Right lung (tissue), 5 donors: Measurements from ENCODE around the gene COL3A1. TPM values are rescaled to one million over a fixed set of nuclear protein-coding genes. Genes with fewer than 3 reads are reported as not detected.
A peak's percentile ranks its signal among the peaks of the same experiment; 100 is the strongest.

Source experiments
- DNase-seq, 2 donors: peaks; one replicate each; pipeline ENCODE4 v3.0.0-alpha.2; 2013
- polyA plus RNA-seq, 5 donors: library from polyadenylated mRNA; unstranded; fragments of 120-200 nt; gene quantifications; one replicate each; pipeline versions ENCODE4 v1.2.1 to v1.2.3, GENCODE V29; 2013; ENCODE audit warnings: inconsistent platforms in 1 of 5, low replicate concordance in 1 of 5; ENCODE audit not compliant: insufficient read length in 5 of 5, insufficient read depth in 1 of 5

The COL3A1 gene
- polyA plus RNA-seq, 5 donors: 1,130 to 1,386 (median 1,297) TPM

DNA sequence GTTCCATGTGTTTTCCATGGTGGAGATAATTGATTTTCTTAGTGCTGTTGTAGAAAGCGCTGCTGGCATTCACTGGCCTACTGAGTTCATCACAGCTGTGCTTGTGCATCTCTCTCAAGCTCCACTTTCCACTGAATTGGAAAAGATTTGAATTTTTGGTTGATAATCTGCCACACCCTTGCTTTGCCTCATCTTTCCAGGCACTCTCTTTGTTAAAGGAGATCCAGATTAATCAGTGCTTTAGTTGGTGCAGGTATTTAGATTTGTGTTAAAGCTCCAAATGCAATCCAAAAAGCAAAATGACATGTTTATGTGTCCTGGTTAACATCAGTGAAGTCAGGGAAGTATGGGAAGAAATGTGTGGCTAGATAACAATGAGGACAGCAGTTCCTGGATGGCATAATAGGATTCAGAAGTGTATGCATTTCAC, 2.7 kb upstream of the COL3A1 start:
- no peak for DNase-seq

DNA sequence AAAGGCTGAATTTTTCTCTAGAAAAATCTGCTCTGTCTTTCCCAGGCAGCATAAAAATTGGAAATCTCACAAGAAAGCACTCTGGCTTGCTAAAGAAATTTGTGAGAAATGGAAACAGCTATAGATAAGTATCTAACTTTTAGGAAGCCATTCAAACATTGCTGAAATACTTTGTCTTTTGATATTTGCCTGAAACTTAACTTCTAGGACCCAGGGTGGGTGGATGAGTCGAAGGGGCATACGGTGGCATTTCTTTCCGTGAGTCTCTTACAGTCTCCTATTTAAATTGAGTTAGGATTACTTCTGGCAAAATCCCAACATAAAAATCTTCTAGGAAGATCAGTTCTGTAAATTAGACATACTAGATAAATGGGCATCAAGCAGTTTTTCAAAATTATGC, 532 bp upstream of the COL3A1 start:
- DNase-seq: no peak

DNA sequence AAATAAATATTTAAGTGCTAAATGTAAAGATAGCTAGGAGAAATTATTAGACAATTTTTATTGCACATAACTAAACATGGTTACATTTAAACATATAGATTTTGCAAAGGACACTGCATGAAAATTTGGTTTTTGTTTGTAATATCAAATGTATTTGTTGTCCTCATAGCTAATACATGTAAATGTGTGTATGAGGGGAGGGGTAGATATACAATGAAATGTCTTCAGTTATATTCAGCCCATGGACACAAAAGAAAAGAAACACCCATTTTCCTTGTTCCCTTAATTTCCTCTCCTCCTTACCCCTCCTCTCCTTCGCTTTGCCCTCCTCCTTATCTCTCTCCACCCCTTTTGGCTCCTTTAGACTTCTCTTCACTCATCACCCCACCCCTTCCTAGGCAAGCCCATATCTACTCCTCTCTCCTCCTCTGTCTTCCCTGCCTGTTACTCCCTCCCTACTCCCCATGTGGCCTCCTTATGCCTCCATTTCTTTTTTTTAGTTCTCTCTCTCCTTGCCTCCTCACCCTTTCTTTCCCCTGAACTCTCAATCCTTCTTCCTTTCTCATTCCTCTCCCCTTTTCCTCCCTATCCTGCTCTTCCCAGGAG, 1.4 kb downstream of the COL3A1 start:
- peak; percentile 80 to 87 for DNase-seq

DNA sequence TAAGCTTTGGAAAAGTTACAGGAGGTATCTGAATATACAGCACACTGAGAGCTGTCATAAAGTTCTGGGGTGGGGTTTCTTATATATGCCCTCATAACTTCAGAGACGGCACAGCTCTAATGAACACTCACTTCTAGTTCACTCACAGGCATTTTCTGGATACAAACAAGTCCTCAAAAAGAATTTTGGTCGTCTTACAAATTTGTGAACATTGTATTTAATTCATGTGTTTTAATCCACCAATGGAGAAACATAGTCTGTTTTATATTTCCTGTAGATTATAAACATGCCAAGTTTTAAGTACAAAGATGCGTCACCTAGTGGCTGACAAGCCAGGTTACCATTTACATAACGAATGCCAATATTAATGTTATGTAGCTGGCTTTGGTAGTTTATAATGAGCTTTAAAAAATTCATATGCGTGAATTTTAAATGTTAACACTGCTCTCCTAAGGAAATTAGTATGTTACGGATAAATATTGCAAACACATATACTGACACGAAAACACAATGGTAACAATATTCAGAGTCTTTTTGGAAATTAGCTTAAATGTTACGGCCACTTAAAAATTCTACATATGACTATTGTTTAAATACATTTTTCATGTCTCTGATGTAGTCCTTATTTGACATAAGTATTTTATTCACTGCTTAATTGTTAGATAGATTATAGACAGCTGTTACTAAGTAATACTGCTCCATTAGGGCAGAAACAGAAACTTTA, 2.5 kb downstream of the COL3A1 start:
- DNase-seq: no peak

DNA sequence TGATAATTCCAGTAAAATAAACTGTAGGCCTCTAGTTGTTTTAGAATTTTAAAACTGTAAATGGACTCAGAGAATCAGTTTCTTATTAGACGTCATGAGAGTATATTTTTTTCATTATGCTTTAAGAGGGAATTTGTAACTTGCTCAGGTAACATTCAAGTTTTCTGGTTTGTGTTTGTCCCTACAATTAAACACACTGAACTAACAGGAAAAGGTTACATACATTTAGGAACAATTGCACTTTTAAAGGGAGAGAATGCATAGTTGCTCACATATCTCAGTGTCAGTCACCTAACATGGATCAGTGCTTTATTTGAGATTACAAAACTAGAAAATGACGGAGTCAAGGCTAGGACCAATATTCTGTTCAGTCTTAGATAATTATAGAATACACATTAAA, 3.1 kb downstream of the COL3A1 start:
- no peak for DNase-seq

DNA sequence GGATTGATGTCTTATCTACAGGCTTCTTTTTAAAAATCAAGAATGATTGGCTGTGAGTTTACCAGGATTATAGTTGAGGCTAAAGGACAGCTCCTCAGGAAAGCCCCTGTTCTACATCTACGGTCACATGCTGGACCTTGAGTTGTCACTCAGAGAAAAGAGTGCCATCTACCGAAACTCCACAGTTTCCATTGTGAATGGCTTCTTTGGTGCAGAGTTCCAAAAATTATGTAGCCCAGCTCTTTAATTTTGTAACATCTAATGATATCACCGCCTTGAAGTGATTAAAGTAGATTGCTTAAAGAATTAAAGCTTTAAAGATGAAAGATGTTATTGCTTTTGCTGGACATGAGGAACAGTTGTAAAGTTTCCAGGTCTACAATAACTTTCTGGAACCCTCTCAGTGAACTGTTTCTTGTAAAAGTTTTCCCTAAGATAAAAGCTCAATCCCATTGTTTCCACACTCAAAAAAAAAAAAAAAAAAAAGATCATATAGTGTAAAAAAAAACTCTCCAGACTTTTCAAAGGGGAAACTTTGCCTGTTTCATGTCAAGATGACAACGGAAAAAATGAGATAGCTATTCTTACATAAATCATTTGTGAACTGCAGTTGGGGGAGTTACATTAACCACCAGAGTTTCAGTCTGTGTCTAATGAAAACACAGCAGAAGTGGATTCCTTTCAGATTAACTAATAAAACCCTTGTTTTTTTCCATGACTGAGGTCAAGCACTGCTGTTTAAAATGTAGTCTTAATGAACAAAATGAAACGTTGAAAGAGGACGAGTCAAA, 4.3 kb downstream of the COL3A1 start:
- no peak for DNase-seq

DNA sequence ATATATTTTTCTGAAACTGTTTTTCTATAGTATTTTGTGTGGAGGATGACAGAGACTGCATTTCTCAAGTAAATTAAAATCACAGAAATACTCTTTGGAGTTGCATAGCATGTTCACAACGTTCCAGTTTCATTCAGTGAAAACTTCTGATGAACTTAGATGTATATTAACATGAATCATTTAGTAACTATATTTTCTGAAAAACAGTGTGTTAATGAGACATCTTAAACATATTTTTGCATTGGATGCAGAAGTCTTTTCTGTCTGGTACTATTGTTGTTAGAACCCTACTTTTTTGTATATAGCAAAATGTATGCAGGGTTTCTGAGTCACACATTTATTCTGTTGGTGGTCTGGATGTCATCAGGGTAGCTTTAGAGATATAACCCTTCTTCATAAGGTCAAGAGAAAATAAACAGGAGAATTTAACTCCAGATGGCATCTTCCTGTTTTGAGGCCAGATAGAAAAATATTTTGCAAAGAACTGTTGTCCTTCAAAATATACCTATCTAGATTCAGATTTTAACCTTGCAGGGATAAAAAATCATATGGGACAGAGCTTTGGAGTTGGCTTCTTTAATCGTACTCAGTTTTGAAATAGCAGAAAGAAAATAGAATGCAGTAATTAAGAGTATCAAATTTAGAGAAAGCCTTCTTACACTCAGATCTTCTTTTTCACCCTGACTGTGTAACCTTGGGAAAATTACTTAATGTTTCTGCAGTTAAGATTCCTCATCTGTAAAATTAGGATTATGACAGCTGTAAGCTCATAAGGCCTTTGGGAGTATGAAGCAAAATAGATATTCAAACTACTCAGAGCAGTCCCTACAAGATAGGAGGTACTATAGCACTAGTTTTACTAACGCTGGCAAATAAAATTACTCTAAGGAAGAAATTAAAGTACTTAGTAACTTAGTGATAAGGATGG, 5.3 kb downstream of the COL3A1 start:
- DNase-seq: no peak

DNA sequence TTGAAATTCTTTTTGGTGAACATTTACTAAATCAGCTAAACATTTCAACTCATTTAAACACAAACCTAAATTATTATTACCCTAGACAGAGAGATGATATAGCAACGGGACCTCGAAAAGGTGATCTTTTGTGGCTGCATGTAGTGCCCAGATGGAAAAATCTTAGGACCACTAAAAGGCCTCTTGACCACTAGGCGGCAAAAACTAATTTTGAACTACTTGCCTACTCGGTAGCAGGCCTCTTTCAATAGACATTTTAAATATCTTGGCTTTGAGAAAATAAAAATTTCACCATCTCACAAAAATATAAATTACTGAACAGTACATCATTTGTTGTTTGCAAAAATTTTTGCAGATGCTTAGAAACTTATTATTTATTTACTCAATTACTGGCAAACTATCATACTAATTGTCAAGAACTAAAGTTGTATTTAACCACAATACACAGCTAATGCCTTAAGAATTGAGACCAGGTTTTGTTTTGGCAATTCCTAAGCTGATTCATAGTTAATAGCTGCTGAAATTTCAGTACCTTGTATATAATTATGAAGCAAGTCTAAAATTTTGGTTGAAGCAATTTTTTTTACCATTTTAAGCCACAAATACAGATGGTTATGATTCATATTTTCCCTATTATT, 9.4 kb downstream of the COL3A1 start:
- DNase-seq: no peak

DNA sequence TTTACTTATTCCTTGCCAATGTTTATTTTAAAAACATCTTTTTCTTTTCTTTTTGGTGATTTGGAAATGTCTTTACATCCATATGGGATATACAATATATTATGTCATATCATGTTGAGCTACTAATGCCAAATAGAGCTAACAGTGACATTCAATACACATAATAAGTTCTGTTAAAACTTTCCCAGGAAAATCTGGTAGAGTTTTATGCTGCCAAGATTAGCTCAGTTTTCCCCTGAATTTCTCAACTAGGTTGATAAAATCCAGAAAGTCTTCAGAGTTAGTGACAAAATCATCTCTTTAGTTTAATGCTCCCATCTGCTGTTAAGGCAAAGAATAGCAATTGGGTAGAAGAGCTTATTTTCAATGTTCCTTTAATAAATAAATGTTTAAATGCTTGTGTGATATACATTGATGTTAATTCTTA, 9.9 kb downstream of the COL3A1 start:
- DNase-seq: peak in 1 of 2 donors; percentile 60

DNA sequence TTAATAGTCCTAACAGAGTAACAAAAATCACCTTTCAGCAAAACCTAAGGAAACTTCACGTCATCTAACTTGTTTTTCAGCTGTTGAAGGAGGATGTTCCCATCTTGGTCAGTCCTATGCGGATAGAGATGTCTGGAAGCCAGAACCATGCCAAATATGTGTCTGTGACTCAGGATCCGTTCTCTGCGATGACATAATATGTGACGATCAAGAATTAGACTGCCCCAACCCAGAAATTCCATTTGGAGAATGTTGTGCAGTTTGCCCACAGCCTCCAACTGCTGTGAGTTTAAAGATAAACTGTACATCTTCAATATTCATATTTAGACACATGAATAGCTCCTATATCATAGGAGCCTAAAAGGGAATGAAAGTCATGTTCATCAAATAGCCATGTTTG, 10.5 kb downstream of the COL3A1 start:
- no peak for DNase-seq

DNA sequence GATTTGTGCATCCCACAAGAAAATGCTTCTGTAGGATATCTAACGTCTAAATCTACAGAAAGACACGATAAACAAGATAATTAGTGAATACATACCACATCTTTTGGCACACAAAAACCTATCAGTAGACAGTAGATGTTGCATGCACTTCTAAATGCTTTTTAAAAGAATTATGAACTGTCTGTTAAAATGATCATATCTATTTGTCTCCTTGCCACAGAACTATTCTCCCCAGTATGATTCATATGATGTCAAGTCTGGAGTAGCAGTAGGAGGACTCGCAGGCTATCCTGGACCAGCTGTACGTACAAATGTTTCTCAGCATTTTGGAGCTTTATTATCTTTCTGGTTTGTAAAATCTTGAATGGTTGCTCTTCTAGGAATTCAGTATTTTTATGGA, 12.7 kb downstream of the COL3A1 start:
- DNase-seq: no peak

DNA sequence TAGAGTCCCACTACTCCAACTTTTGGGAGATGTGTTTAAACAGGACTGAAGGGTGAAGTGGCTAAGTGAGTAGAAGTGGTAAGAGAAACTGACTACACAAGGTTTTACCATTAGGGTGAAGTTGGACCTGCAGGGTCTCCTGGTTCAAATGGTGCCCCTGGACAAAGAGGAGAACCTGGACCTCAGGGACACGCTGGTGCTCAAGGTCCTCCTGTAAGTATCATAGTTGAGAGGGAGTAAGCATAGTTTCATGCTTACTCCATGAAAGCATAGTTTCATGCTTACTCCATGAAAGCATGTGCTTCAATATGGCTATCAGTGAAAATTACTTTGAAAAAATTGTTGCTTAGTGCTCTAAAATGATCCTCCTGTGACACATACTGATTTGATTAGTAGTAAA, 19.1 kb downstream of the COL3A1 start:
- no peak for DNase-seq

DNA sequence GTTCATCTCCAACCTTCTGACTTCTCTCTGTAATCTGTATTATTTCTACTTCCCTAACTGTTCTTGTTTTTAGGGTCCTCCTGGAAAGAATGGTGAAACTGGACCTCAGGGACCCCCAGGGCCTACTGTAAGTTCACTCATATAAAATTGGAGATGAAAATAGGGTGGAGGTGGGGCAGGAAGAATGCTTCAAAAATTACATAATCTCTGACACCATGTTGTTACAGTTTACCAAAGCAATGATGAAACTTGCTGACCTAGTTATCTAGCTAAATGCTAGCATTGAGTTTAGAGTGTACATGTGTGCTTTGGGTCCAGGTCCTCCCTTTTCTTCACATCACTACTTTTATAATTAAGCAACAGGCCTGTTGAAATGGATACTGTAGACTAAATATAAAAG, 23.1 kb downstream of the COL3A1 start:
- DNase-seq: no peak

DNA sequence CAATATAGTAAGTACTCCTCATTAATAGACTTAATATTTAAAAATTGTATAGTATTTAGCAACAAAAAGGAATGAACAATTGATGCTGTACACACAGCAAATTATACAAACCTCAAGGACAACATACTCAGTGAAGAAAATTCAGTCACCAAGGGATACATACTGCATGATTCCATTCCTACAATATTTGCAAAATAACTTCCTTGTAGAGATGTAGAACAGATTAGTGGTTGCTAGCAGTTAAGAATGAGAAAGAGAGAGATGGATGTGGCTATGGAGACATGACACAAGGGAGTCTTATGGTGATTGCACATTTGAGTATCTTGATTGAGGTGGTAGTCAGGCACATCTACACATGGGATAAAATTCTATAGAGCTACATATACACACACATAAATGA, 26.0 kb downstream of the COL3A1 start:
- DNase-seq: no peak

DNA sequence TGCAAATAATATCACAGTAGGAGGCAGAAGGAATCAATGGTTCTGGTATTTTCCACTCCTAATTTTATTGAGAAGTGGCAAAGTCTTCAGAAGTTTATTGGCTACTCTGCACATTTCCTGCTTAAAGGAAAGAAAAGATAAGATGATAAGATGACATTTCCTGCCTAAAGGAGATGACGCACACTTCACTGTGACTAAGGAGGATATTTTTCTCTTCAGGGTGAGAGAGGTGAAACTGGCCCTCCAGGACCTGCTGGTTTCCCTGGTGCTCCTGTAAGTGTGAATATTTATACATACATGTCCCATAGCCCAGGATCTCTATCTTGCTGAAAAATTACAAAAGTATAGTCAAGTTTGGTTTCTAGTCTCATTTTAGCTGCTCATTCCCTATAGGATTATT, 27.9 kb downstream of the COL3A1 start:
- no peak for DNase-seq

DNA sequence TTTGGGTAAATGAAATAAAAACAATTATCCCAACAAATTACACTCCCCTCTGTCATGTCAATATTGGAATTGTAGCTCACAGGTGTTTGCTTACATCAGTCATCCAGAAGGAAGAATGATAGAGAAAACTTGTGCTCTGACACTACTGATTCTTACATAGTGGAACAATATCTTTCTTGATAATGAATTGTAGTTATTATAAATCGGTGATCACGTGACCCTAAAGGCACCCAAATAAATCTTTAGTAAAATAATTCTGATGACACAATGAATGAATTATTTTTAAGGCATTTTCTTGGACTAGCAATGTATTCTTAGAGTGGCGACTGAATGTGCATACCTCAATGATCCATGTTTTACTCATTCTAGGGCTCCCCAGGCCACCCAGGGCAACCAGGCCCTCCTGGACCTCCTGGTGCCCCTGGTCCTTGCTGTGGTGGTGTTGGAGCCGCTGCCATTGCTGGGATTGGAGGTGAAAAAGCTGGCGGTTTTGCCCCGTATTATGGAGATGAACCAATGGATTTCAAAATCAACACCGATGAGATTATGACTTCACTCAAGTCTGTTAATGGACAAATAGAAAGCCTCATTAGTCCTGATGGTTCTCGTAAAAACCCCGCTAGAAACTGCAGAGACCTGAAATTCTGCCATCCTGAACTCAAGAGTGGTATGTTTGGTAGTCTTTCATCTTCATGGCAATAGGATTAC, 34.5 kb downstream of the COL3A1 start:
- no peak for DNase-seq

DNA sequence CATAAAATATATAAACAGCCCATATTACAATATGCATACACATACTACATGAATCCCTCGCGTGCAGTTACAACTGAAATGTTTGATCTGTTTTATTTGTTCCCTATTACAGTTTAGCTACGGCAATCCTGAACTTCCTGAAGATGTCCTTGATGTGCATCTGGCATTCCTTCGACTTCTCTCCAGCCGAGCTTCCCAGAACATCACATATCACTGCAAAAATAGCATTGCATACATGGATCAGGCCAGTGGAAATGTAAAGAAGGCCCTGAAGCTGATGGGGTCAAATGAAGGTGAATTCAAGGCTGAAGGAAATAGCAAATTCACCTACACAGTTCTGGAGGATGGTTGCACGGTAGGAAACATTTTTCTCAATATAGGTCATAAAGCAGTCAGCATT, 36.4 kb downstream of the COL3A1 start:
- no peak for DNase-seq

DNA sequence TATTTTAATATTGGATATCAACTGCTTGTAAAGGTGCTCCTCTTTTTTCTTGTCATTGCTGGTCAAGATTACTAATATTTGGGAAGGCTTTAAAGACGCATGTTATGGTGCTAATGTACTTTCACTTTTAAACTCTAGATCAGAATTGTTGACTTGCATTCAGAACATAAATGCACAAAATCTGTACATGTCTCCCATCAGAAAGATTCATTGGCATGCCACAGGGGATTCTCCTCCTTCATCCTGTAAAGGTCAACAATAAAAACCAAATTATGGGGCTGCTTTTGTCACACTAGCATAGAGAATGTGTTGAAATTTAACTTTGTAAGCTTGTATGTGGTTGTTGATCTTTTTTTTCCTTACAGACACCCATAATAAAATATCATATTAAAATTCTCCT, 38.2 kb downstream of the COL3A1 start:
- DNase-seq: no peak

DNA sequence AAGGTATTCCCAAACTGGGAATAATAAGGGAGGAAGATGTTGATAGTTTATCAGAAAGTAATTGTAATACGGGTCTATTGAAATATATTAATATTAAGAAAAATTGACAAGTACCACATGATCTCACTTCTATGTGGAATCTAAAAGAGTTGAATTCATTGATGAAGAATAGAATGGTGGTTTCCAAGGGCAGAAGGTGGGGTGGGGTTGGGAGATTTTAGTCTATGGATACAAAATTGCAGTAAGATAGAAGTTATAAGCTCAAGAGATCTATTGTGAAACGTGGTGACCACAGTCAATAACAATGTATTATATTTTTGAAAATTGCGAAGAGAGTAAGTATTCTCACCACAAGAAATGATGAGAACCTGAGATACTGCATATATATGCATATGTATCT, 38.9 kb downstream of the COL3A1 start:
- no peak for DNase-seq

DNA sequence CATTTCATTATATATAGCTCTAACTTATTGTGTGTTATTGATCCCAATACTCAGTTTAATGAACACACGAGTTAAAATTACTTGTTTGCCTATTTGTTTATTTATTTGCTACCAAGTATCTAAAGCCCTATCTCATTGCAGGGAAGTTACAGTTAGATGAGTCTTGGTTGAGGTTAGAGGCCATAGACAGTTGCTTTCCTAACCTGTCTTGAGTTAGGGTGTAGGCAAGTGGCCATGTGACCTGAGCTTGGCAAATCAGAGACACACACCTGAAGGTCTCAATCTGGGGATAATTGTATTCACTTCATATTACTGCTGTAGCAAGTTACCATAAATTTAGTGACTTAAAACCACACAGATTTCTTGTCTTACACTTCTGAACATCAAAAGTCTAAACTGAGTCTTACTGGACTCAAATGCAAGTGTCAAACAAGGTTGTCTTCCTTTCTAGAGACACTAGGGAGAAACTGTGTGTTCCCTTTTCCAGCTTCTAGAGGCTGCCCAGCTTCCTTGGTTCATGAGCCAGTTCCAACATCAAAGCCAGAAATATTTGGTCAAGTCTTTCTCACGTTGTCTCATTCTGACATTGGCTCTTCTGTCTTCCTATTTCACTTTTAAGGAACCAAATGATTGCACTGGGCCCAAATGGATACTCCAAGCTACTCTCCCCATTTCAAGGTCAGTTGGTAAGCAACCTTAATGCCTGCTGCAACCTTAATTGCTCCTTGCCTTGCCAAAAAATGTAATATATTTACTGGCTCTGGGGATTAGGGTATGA, 39.7 kb downstream of the COL3A1 start:
- DNase-seq: no peak
